Skin epidermis (tissue), 12 donors: ENCODE results near the gene ZC3HAV1.
"Not testable (repeated sequence)": the region's sequence is repeated elsewhere in the genome, so short reads cannot be mapped to it uniquely, and the experiment has no call there.

Experiments
- H3K27ac ChIP-seq, 21 experiments: fragments of 200-600 bp; sonication (generic) in 11 of 21; one replicate each; pipeline ENCODE4 v1.5.0; 2020; ENCODE audit warnings: mild to moderate bottlenecking in 3 of 21, inconsistent platforms in 2 of 21, moderate library complexity in 2 of 21
- H3K4me3 ChIP-seq, 7 experiments: fragments of 200-600 bp; sonication (generic) in 2 of 7; one replicate each; pipeline ENCODE4 v1.5.0; 2020; ENCODE audit warnings: inconsistent platforms in 2 of 7, mild to moderate bottlenecking in 2 of 7, moderate library complexity in 1 of 7

ZC3HAV1 gene

DNA sequence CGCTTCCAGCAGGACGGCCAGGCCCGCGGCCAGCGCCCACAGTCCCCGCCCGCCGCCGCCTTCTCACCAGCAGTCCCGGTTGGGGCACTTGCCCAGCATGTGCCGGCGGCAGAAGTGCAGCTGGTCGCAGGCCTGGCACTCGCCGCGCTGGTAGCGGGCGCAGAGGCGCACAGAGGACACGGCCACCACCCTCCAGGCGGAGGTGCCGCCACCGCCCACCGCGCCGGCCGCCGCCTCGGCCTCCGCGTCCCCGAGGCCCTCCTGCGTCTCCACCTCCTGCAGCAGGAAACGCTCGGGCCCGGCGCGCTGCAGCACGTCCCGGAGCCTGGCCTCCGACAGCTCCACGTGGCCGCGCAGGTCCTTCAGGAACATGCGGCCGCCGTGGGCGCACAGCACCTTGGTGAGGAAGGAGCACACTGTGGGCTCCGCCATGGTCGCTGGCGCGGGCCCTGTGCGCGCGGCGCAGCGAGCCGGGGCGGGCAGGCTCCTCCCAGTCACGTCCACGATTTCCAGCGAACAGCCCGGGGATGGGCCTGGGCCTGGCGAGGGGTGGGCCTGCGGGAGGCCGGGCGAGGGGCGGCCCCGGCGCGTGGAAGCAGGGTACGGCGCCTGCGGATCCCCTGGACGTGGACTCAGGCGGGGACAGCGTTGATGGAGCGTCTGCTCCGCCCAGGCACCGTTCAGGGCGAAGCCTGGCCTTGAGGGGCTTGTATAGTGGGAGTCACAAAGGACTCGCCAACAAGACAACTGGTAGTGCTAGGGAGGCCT is 73.8 kb downstream of the ZC3HAV1 start, which contains the start of gene ZC3HAV1L:
Gene ZC3HAV1L (minus strand): TSS at position 457 of the 768 bp plus-strand sequence. CDS start 25 bp downstream, at position 432.
- peak within 1 kb of the TSS; percentile 64 to 91 (median 83) for H3K27ac ChIP-seq
- peak within 1 kb of the TSS; percentile 55 to 91 (median 73) for H3K4me3 ChIP-seq

DNA sequence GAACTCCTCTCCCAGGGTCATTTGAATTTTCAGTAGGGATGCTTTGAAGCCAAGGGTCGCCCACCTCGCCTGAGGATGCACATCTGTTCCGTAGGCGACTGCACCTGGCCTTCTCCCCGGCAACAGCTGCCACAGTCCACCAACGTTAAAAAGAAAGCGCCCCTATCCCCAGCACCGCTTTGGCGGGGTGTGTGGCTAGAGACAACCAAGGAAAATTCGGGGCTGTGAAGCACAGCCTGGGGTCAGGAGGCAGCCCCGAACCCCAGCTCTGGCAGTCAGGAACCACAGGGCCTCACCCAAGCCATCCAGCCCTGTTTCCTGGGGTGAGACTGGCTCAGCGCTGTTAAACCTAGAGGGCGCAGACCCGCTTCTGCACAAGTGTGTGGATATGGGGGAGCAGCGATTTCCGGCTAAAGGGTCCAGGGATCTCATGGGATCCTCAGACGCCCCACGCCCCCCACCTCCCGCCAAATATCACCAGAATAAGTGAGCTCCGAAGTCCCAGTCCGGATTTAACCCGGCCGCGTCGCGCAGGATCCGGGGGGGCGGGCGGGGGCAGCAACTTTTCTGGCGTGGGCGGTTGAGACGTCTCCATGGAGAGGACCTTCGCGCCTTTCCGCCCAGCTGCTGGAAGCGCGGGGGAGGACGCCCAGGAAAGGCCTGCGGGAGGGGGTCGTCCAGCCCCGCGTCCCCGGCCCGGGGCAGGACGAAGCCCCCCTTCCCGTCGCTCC is 74.5 kb downstream of the ZC3HAV1 start:
- H3K27ac ChIP-seq = peak overlapping the region; percentile 64 to 91 (median 83)

DNA sequence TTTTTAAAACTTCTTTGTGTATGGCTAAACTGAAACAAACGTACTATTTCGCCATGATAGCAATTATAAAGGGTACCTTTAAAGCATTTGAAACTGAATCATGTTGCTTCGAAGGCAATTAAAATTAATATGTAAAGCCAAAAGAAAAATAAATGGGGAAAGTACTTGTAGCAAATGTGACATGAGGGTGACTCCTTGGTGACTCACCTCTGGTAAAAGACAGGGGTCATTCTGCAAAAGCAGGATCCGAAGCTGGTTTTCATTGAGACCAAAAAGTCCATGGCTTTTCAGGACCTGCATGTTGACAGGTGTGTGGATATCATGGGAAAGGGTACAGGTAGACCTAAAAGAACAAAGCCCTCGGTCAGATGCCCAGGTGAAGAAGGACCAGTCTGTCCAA is 75.2 kb downstream of the ZC3HAV1 start:
- H3K27ac ChIP-seq = peak overlapping the region in 2 of 21 experiments; percentile 83 to 86
- H3K4me3 ChIP-seq = peak overlapping the region in 3 of 7 experiments; percentile 73 to 84 (median 76)

More for the DNA sequence above, 74.5 kb downstream of the ZC3HAV1 start:
- H3K4me3 ChIP-seq = peak overlapping the region; percentile 55 to 91 (median 73)

DNA sequence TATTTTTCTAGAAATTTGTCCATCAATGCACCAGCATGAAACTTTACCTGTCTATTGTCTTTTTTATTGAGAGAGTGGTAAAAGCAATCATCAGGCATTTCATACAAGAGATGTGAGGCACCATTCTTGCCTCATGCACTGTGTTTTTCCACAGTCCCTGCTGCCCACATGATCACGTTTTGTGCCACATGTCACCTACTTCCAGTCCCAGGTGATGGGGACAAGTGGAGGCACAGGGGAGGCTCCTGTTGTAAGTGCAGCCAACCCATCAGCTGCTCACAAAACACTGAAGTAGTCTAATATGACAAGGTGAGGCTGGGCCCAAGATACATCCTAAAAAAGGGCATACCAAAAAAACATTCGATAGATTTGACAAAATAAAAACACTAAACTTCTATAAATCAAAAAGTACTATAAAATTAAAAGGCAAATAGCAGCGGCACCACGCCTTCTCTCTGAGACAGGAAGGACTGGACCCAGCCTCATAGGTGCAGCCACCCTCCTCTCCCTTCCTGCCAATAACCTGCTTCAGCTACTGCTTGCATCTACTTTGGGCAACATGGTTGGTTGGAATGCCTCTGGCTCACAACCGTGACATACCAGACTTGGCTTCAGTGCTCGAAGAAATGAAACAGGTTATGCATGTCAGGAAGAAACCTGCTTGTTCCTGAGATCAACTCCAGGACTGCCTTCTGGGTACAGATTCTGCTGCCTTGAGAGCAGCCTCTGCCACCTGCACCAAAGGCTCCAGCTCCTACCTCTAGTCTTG is 76.0 kb downstream of the ZC3HAV1 start:
- Histone ChIP-seq H3K4me3 (no peak overlapping the region), H3K27ac (no peak overlapping the region)

DNA sequence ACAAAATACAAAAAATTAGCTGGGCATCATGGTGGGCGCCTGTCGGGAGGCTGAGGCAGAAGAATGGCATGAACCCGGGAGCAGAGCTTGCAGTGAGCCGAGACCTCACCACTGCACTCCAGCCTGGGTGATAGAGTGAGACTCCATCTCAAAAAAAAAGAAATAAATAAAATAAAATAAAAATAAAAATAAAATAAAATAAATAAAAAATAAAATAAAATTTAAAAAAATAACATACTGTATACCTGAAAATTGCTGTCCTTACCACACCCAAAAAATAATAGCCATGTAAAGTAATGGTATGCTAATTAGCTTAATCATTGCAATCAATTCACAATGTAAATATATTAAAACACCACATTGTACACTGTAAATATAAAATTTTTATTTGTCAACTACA is 77.0 kb downstream of the ZC3HAV1 start:
- H3K27ac ChIP-seq = no peak overlapping the region
- no peak overlapping the region for H3K4me3 ChIP-seq

DNA sequence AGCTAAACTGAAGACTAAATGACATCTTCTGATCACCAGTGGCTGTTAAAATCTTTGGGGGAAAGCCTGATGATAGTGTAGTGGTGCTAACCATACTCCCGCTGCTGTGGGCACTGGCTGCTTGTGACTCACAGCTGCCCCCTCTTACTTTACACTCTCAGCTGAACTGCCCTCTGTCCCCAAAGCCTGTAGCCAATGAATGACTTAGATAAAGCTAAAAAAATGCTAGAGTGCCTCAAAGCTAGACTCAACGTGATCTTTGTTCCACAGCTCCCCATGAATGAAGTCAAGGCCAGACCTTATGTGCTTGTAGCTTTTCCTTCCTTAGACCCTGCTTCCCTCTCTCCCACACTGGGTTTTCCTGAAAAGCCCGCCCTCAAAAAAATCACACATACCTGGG is 80.2 kb downstream of the ZC3HAV1 start:
- Histone ChIP-seq H3K4me3 (no peak overlapping the region), H3K27ac (no peak overlapping the region)

DNA sequence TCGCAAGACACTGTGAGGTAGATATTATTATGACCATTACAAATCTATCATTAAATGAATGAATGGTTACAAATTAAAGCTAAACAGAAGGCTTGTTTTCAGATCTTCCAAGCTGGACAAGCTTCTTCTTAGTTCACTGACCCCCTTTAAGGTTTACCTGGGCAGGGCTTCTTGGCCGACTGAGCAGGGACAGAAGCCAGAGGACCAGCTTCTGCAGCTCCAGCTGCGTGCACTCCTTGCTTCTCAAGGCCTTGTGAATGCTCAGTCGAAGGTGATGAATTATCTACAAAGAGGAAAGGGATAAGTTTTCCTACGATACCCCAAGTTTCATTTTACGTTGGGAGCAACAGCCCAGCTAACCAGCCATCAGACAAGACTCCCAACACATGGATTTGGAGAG is 83.0 kb downstream of the ZC3HAV1 start:
- H3K27ac ChIP-seq = no peak overlapping the region

DNA sequence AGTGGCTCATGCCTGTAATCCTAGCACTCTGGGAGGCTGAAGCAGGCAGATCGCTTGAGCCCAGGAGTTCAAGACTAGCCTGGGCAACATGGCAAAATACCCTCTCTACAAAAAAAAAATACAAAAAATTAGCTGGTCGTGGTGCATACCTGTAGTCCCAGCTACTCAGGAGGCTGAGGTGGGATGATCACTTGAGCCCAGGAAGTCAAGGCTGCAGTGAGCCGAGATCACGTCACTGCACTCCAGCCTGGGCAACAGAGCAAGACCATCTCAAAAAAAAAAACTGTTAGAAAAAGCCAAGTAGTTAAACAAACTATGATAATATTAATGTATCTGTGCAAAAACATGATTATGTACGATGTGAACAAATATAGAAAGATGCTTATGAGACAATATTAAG is 83.7 kb downstream of the ZC3HAV1 start:
- H3K27ac ChIP-seq = not testable (repeated sequence)

More for the DNA sequence above, 83.0 kb downstream of the ZC3HAV1 start:
- no peak overlapping the region for H3K4me3 ChIP-seq

DNA sequence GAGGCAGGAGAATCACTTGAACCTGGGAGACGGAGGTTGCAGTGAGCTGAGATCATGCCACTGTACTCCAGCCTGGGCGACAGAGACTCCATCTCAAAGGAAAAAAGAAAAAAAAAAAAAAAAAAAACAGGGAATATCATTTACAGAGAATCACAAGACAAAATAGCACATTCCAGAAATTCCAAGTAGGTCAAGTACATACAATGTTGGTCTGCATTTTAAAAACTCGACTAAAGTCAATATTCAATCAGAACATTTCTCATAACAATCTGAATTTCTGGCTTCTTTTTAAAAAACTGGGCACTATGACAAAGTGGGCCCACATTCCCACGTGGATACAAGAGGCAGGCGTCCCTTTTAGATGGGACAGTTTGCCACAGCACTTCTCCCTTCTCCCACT is 86.4 kb downstream of the ZC3HAV1 start:
- no peak overlapping the region for H3K27ac ChIP-seq
- H3K4me3 ChIP-seq = no peak overlapping the region

More for the DNA sequence above, 83.7 kb downstream of the ZC3HAV1 start:
- not testable (repeated sequence) for H3K4me3 ChIP-seq

DNA sequence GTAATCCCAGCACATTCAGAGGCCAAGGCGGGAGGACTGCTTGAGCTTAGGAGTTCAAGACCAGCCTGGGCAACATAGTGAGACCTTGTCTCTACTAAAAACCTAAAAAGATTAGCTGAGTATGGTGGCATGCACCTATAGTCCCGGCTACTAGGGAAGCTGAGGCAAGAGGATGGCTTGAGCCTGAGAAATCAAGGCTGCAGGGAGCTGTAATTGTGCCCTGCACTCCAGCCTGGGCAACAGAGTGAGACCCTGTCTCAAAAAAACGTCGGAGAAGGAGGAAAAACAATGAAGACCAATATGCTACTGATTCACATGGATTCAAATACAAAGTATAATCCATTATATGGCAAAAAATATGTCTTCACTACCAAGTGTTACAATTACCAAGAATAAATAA is 87.2 kb downstream of the ZC3HAV1 start:
- Histone ChIP-seq H3K4me3 (no peak overlapping the region), H3K27ac (no peak overlapping the region)

DNA sequence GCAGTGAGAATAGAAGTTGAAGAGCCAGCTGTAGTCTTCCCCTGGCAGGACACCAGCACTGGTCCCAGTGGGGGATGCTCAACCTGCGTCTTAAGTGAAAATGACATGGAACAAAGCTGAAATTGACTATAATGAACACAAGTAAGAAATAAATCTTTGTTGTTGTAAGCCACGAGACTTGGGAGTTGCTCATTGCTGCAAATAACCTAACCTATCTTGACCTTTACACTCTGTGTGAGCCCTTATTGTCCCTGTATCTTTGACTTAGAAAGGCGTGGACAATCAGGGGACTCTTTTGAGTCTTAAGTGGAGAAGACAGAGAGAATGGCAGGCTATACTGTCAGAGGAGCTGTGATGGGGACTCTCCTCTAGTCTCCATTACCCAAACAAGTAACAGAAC is 90.6 kb downstream of the ZC3HAV1 start:
- Histone ChIP-seq H3K4me3 (no peak overlapping the region), H3K27ac (no peak overlapping the region)

DNA sequence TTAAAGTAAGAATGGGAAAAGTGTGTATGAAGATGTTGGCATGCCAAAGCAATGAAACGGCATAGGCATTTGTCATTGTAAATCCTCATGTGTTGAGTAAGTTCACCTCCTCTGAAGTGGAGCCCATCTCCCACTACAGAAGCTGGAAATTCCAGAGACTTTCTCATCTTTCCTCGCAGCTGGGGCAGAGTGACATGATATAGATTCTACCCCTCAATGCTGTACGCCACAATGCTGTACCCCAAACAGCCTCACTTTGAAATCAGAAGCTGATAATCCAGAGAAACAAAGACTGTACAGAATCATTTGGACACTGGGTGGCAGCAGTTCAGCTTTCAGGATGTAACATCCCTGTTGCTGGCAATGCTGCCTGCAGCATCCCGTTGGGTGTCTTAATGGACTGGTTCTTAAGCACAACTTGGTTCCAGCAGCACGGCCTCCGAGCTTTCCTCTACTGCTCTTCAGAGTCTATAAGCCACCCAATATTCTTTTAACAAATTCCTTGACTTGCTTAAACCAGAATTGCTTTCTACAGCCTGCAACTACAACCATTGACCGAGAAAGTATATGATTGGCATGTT is 92.5 kb downstream of the ZC3HAV1 start:
- Histone ChIP-seq H3K4me3 (no peak overlapping the region), H3K27ac (no peak overlapping the region)

DNA sequence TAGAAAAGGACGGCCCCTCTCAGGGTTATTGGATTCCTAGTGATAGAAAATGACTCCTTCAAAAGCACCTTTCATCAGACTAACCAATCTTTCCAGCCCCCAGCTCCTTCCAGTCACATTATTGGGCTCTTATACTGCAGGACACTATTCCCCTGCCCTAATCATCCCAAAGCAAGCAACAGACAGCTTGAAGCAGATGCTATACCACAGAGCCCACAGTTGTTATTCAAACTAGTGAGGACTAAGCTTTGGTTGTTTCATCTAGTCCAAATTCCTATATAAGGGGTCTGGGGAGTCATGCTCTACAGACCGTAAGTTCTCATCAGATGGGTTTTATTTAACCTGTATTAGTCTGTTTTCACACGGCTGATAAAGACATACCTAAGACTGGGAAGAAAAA is 98.1 kb downstream of the ZC3HAV1 start:
- Histone ChIP-seq H3K27ac (no peak overlapping the region), H3K4me3 (no peak overlapping the region)

DNA sequence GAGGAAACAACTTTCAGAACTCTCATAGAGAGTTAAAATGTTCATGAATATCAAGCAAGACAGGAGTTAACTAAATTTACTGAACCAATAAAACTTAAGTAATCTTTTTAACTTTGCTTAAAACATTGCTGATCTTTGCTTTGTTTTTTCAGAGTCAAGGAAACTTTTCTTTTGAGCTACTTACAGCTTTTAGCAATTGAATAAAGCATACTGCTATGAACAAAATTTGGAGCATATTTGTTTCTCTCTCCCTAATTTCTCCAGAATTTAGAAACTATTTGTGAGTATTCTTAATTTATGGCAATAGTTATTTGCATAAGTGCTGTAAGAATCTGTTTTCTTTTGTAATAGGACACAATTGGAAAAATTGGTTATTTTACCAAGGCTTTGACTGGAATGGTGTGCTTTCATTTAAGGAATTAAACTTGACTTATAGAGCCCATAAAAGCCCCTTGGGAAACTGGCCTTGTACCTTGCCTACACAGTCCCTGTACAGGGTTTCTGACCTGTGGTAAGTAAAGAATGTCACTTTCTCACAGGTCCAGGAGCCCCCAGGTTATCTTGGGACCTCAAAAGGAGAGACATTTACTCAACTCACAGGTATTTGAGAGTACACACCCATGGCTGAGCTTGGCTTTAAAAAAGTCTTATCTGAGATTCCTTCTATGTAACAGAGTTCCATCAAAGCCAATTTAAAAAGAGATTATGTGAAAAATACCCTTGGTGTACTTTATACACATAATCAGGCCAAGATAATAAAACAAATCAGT is 105.0 kb downstream of the ZC3HAV1 start:
- Histone ChIP-seq H3K27ac (no peak overlapping the region), H3K4me3 (no peak overlapping the region)

DNA sequence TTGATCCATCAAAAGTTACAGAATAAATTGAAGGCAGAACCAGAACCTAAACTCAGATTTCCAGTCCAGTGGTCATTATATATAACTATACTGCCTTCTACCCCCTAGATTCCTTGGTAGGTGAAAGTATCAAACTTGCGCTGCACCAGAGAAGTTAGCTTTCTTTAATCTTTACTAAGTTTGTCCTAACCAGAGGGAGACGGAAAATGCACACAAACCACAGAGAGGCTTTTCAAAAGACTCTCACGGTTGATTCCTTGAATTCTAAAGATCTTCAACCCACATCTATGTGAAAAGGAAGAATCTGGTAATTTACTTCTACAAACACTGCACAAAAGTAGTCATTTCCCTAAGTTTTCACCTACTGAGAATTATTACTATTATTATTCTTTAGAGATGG is 110.1 kb downstream of the ZC3HAV1 start:
- H3K4me3 ChIP-seq = no peak overlapping the region

More for the DNA sequence above, 110.1 kb downstream of the ZC3HAV1 start:
- no peak overlapping the region for H3K27ac ChIP-seq
